Measurements from ENCODE around the gene P2RY14. TPM values are rescaled to one million over a fixed set of nuclear protein-coding genes. Genes with fewer than 3 reads are reported as not detected.

P2RY14 gene
- total and polyA plus RNA-seq, 2 experiments from 2014 or later = 0.95 TPM; not detected in 1

- Histone ChIP-seq H3K27ac (ENCODE audit: low read depth) (no peak overlapping the region), H3K4me2 (no peak overlapping the region), H3K36me3 (ENCODE audit: insufficient read depth) (no peaks in the 10 kb centered on the region), H4K20me1 (replicated peaks; ENCODE audit: insufficient read depth) (no peaks in the 10 kb centered on the region), H3K4me1 (ENCODE audit: insufficient read depth) (peaks cover 20% of the 10 kb centered on the region), H2AFZ (no peak overlapping the region), H3F3A (replicated peaks; ENCODE audit: low read depth) (no peaks in the 10 kb centered on the region), H3K9me2 (ENCODE audit: insufficient read depth) (no peaks in the 10 kb centered on the region), H3K4me3 (no peak overlapping the region), H3K79me2 (replicated peaks; ENCODE audit: insufficient read depth) (no peaks in the 10 kb centered on the region), H3K27me3 (ENCODE audit: insufficient read depth) (no peaks in the 10 kb centered on the region)
- H3K4me1 Mint-ChIP-seq = peaks cover 56% of the 10 kb centered on the region
- TF ChIP-seq EZH2 (IDR thresholded peaks at IDR 0.05; ENCODE audit: low read depth, unreplicated experiment) (no peak), ZNF114 (CRISPR knock-in tag; IDR thresholded peaks at IDR 0.05) (no peak), ETS1 (IDR thresholded peaks at IDR 0.05) (no peak), CREB1 (CRISPR knock-in tag; IDR thresholded peaks at IDR 0.05; ENCODE audit: low read depth) (no peak), EZH2phosphoT487 (IDR thresholded peaks at IDR 0.05; ENCODE audit: unreplicated experiment) (no peak), ZNF331 (CRISPR knock-in tag; IDR thresholded peaks at IDR 0.05; ENCODE audit: low read depth) (no peak), STAT1 (IDR thresholded peaks at IDR 0.05; ENCODE audit: unreplicated experiment) (no peak), CTCF (conservative IDR thresholded peaks at IDR 0.05; ENCODE audit: low read depth in 2 of 2) (no peak), NANOG (IDR thresholded peaks at IDR 0.05; ENCODE audit: borderline replicate concordance) (no peak), ZNF462 (CRISPR knock-in tag; IDR thresholded peaks at IDR 0.05) (no peak), REST (IDR thresholded peaks at IDR 0.05; ENCODE audit: unreplicated experiment) (no peak), POLR2AphosphoS5 (IDR thresholded peaks at IDR 0.05; ENCODE audit: low read depth) (no peak), JUNB (IDR thresholded peaks at IDR 0.05; ENCODE audit: unreplicated experiment) (no peak)
- H3K4me3 Mint-ChIP-seq = no peak overlapping the region; the same call in 2 of the 3 replicates
- ATAC-seq (no peak), DNase-seq (ENCODE audit: low spot score) (no peak)
- H3K27ac Mint-ChIP-seq = no peak overlapping the region
- H3K9me3 Mint-ChIP-seq = no peaks in the 10 kb centered on the region
- peaks cover 2% of the 10 kb centered on the region for H3K27me3 Mint-ChIP-seq (ENCODE audit: insufficient read depth, low read depth, poor library complexity)
- H3K36me3 Mint-ChIP-seq (ENCODE audit: low read depth) = no peaks in the 10 kb centered on the region
Observed at GRCh38 chr3:151303751-151304150, 25.4 kb upstream of the P2RY14 start.
